T follicular helper cell (primary cell): Measurements from ENCODE around the gene THAP3.
"Not testable (repeated sequence)": the region's sequence is repeated elsewhere in the genome, so short reads cannot be mapped to it uniquely, and the experiment has no call there.

Source experiments
- DNase-seq: peaks from one replicate; pipeline ENCODE4 v3.0.0-alpha.2; 2020; ENCODE audit warnings: low read depth

THAP3 gene

DNA sequence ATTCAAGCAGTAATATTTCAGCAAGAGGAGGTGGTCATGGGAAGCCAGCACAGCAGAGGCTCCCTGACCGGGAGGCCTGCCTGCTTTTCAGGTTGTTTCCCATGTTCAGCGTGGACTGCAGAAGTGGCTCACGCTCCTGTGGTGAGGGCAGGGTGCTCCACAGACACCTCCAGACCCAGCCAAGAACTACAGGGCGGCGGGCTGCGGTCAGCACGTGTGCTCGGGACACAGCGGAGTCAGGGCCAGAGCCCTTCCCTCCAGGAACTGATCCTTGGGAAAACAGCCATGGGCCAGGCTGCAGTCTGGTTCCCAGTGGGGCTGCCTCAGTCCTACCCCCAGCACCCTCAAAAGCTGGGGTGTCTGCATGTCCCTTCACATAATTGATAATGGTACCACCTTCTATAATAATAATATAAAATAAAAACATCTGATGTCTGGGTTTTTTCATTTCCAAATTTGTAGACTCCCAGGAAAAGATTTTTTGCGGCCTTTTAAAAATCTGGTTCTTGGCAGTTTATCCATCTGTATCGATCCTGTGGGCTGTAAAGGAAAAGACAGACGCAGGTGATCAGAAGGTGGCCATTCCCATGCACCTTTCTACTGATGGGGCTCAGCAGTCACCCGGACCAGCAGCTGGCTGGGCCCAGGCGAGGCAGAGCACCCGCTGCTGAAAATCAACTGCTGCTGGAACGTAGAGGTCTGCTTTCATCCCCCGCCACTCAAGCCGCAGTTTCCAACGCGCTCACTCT is 10.7 kb downstream of the THAP3 start:
- DNase-seq: no peak

DNA sequence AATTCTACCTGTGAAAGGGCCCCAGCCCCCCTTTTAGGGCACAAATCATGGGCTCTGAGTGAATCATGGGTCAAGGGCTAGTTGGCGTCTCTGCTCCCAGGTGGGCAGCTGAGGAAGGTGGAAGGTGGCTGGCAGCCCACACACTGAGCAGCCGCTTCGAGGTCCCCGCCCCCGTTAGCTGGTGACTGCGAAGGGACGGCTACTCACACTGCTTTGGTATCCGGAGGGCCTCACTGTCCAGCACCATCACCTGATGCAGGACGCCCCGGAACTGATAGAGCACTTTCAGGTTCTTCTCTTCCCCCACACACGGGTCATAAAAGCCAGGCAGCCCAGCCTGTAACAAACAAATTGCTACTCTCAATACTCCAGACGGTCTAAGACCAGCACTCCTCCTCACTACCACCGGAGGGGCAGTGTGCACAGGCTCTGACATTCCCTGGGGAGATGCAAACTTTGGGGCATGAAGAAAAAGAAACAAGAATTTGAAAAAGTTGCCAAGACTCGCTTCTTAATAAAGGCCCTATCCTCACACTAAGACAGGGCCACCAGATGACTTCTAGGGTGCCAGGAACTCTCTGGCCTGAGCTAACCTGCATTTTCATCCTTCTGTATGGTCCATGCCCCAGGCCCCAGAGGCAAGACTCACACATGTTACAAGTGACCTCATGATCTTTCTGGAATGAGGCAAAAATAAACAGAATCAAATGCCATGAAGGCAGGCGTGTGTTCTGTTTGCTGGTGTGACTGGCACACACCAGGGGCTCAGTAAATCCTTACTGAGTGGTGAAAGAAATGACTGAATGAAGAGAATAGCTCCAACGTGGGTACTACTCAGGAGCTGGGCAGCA is 11.5 kb downstream of the THAP3 start:
- no peak for DNase-seq

DNA sequence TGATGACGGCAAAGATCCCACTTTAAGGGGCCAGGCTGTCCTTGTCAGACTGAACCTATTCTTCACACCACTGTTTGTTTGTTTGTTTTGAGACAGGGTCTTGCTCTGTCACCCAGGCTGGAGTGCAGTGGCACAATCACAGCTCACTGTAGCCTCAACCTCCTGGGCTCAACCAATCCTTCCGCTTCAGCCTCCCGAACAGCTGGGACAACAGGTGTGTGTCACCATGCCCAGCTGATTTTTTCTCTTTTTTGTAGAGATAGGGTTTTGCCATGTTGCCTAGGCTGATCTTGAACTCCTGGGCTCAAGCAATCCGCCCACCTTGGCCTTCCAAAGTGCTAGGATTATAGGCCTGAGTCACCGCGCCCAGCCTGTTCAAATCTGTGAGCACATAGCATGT is 12.1 kb downstream of the THAP3 start:
- DNase-seq: not testable (repeated sequence)

GRCh38 chr1:6637770-6638169 is 13.1 kb downstream of the THAP3 start:
- DNase-seq: no peak

DNA sequence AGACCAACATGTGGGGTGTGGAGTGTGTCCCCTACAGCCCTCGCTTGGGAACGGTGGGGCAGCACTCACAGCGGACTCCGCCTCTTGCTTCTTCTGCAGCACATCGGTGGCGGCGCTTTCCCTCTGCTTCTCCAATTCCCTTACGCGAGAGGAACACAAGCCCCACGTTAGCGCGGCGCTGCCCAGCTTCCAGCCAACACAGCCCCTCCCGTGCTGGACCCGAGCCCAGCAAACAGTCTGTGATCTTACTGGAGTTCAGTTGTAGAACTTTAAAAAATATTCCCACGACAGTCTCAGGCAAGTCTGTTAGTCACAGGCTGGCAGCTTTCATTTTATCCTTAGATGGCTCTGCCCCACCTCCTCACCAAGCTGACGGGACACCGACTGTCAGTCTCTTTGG is 13.6 kb downstream of the THAP3 start:
- DNase-seq: no peak

- DNase-seq: not testable (repeated sequence)
These were observed 16.2 kb downstream of the THAP3 start for GRCh38 chr1:6640867-6641266.

- DNase-seq: no peak
These were observed 20.4 kb downstream of the THAP3 start for GRCh38 chr1:6645018-6645417.

GRCh38 chr1:6646499-6647148 is 22.0 kb downstream of the THAP3 start:
- no peak for DNase-seq

DNA sequence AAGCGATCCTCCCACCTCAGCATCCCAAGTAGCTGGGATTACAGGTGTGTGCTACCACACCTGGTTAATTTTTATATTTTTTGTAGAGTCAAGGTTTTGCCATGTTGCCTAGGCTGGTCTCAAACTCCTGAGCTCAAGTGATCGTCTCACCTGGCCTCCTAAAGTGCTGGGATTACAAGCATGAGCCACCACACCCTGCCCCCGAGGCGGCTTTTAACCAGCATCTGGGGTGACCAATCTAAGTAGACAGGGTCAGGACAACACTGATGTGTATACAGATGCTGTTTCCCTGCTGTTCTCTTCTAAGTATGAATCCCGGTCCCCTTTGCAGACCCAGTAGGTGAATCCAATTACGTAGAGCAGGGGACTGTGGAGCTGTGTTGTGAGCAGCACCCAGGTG is 23.9 kb downstream of the THAP3 start:
- DNase-seq: no peak

DNA sequence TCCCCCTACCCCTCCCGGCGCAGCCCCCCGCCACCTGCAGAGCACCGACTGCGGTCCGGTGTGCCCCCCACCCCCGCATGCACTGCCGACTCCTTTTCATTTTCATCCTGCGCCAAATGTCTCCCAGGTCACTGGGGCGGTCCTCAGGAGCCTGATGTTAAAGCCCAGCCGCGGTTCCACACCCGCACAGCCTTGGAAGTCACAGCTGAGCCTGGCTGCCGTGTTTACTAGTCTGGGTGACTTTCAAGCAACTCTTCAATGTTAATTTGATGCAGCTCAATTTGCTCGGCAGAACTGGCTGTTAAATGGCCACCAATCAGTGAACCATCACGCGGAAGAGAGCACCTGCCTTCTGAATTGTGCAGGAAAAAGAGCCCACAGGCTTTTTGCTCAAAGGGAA is 27.2 kb downstream of the THAP3 start:
- DNase-seq: no peak

DNA sequence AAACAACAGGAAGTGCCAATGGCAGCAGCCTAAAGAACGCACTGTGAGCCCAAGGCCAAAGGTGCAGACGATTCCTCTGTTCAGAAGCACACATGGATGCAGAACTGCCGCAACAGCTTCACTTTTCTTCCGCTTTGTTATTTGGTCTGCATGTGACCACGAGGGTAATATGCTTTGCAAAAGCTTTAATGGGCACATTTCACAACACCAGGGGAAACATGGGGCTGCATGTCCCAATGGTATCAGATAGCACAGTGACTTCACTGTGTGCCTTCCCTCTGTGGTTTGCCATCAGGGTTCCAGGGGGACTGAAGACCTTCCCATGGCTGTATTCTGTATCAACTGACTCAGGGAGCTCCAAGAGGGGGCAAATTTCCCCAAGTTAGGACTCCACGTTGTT is 28.3 kb downstream of the THAP3 start:
- DNase-seq: no peak

GRCh38 chr1:6653436-6654290 is 29.0 kb downstream of the THAP3 start:
- DNase-seq: no peak

- no peak for DNase-seq
These were observed 32.5 kb downstream of the THAP3 start for GRCh38 chr1:6657138-6657537.

GRCh38 chr1:6658359-6659060 is 33.8 kb downstream of the THAP3 start:
- no peak for DNase-seq

GRCh38 chr1:6660415-6661049 is 35.9 kb downstream of the THAP3 start:
- DNase-seq: no peak

DNA sequence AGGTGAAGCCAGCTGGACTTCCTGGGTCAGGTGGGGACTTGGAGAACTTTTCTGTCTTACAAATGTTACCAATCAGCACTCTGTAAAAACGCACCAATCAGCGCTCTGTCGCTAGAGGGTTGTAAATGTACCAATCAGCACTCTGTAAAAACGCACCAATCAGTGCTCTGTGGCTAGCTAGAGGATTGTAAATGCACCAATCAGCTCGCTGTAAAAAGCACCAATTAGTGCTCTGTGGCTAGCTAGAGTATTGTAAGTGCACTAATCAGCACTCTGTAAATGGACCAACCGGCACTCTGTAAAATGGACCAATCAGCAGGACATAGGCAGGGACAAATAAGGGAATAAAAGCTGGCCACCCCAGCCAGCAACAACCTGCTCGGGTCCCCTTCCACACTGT is 37.8 kb downstream of the THAP3 start:
- DNase-seq: not testable (repeated sequence)

- no peak for DNase-seq
These were observed 42.0 kb downstream of the THAP3 start for GRCh38 chr1:6666696-6667095.

DNA sequence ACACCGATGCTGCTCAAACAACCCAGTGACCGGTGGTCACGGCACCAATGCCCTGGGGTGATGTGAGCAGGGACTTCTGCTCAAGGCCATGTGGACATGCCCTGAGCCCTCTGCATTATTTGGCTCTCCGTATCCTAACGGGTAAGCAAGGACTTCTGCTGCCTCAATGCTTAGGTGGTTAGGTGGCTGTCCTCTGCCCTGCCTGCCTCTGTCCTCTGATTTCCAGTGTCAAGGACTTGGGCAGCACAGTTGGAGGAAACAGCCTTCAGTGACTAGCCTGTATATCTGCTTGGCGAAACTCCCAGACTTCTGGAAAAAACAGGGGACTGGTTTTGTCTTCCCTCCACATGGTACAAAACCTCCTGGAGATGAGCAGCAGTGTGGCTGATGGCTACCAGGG is 42.5 kb downstream of the THAP3 start:
- DNase-seq: no peak

DNA sequence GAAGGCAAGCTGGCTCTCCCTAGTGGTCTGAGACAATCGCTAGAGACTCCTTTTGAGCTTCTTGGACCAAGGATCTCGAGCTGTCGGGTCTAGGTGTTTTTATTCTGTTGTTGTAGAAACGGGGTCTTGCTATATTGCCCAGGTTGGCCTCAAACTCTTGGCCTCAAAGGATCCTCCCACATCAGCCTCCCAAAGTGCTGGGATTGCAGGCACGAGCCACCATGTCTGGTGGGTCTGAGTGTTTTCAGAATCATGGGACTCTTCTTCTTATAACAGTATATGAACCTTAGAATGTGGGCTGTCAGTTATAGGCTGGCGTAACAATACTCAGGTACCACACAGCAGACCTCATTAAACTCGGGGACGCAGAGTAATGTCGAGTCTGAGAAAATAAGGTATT is 43.8 kb downstream of the THAP3 start:
- no peak for DNase-seq

DNA sequence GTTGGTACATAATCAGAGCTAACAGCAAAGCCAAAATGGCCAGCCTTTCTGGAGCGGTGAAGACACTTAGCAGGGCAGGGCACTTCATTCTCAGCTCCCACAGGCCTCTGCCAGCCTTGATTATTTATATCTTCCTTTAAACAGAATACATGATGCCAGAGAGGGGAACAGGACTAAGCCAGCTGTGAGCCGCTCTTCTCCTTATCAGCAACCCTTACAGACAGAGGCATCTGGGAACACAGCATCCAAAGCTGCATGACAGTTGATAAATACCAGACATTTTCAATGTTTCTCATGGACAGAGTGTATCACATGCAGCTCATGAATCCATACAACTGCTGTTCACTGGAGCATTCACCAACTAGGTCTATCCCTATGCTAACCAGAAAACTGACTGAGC is 47.9 kb downstream of the THAP3 start:
- no peak for DNase-seq
